CD4-positive, alpha-beta T cell treated with Interleukin-6 for 4 hours (primary cell): ENCODE results near the gene ARPC2.

ENCODE experiments used
- DNase-seq: peaks from one replicate; pipeline ENCODE4 v3.0.0-alpha.2; 2020; ENCODE audit warnings: mixed read lengths

ARPC2 gene

GRCh38 chr2:218291318-218292047 is 74.5 kb downstream of the ARPC2 start:
- DNase-seq, result peak; percentile 30

- peak; percentile 84 for DNase-seq
These were observed 75.3 kb downstream of the ARPC2 start, which contains the start of gene TMBIM1 for GRCh38 chr2:218292048-218293014. Gene TMBIM1 (minus strand): TSS chr2:218292503. CDS start chr2:218282141, 10,362 bp downstream.

GRCh38 chr2:218293715-218294429 is 76.9 kb downstream of the ARPC2 start:
- no peak for DNase-seq

- DNase-seq, result no peak
These were observed 77.5 kb downstream of the ARPC2 start for GRCh38 chr2:218294430-218295022.

GRCh38 chr2:218295029-218295428 is 78.0 kb downstream of the ARPC2 start:
- DNase-seq, result no peak

- DNase-seq, result no peak
These were observed 79.2 kb downstream of the ARPC2 start for GRCh38 chr2:218296200-218296599.

GRCh38 chr2:218296847-218297246 is 79.9 kb downstream of the ARPC2 start:
- no peak for DNase-seq

GRCh38 chr2:218298314-218298875 is 81.4 kb downstream of the ARPC2 start:
- no peak for DNase-seq

- no peak for DNase-seq
These were observed 83.2 kb downstream of the ARPC2 start for GRCh38 chr2:218300141-218300540.

- peak; percentile 91 for DNase-seq
These were observed 84.3 kb downstream of the ARPC2 start for GRCh38 chr2:218301176-218301819.
